ENCODE data around the gene FAM114A1.

The FAM114A1 gene

DNA sequence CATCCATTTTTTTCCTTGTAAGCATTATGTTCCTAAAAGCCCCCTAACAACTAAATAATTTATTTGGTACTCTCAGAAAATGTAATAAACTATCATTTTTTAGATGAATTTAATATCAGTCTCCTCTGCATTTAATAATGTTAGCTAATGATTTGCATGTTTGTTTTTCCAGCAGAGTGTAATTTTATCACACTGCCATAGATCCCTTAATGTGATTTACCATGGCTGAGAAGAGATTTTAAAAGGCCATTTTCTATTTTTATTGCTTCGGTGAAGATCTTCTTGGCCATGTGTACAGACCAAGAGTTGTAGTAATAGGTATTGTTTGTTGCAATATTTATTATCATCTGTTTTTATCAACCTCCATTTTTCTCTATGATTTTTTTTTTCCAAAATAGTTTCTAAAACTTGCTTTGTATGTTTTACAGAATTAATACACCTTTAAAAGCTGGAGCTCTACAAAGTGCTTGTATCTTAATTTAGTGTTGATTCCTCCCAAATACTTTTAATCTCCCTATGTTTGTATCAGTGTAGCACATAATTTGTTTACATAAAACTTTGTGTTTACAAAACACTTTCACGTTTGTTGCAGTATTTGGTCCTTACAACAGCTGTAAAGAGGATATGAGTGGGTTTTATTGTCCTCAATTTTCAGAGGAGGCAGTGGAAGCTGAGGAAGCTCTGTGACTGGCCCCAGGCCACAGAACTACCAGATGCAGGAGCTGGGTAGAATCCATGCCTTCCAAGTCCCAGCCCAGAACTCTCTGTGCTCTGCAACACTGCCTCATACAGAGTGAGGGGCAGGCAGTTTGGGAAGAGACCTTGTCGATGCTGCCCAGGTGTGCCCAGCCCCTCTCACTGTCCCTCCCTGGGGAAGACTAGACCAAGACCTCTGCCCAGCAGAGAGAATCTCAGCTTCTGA lies 58.1 kb downstream of the FAM114A1 start:
- DNase-seq (ENCODE audit: extremely low read depth, low read depth) = no peak
- no peak for TF ChIP-seq CTCF (IDR thresholded peaks at IDR 0.05; ENCODE audit: low read depth, low read length)

- no peak for DNase-seq (ENCODE audit: extremely low read depth, low read depth)
- TF ChIP-seq CTCF (IDR thresholded peaks at IDR 0.05; ENCODE audit: low read depth, low read length) = no peak
These were observed 59.3 kb downstream of the FAM114A1 start for GRCh38 chr4:38926896-38927295.

DNA sequence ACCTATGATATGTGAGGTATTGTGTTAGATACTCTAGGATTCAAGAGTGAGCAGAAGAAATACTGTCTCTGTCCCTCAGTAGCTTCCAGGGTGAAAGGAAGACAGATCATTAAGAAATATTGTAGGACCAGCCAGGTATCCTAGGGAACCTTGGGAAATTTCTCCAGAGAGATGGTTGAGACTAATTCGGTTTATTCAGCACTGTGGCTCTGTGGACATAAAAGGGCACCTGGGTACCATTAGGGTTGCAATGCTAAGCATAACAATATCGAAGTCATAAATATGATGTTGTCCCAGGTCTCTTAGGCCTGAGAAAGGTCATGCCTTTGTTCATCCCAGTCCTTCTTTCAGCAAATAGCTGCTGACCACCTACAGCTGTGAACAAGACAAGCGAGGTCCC lies 61.0 kb downstream of the FAM114A1 start:
- no peak for TF ChIP-seq CTCF (IDR thresholded peaks at IDR 0.05; ENCODE audit: low read depth, low read length)
- no peak for DNase-seq (ENCODE audit: extremely low read depth, low read depth)

GRCh38 chr4:38928974-38929373 lies 61.4 kb downstream of the FAM114A1 start:
- no peak for TF ChIP-seq CTCF (IDR thresholded peaks at IDR 0.05; ENCODE audit: low read depth, low read length)
- DNase-seq (ENCODE audit: extremely low read depth, low read depth) = no peak

DNA sequence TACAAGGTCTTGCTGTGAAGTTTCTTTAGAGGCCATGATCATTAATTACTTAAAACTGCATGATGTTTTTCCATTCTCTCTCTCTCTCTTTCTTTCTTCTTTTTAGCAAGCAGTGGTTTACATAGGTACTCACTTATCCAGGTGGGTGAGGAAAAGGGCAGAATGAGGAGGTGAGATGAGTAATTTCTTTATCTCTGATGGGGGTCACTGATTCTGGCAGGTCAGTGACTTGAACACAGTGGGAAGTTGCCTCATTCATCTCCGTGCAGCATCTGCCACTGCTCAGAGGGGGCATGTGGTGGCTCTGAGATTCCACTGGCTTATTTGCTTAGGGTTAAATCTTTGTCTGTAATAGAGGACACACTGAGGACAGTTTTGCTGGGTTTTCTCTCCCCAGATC lies 62.6 kb downstream of the FAM114A1 start:
- no peak for DNase-seq (ENCODE audit: extremely low read depth, low read depth)
- no peak for TF ChIP-seq CTCF (IDR thresholded peaks at IDR 0.05; ENCODE audit: low read depth, low read length)

- no peak for DNase-seq (ENCODE audit: extremely low read depth, low read depth)
- TF ChIP-seq CTCF (IDR thresholded peaks at IDR 0.05; ENCODE audit: low read depth, low read length) = no peak
These were observed 63.1 kb downstream of the FAM114A1 start for GRCh38 chr4:38930707-38931106.

GRCh38 chr4:38931125-38931524 lies 63.5 kb downstream of the FAM114A1 start:
- TF ChIP-seq CTCF (IDR thresholded peaks at IDR 0.05; ENCODE audit: low read depth, low read length) = no peak
- no peak for DNase-seq (ENCODE audit: extremely low read depth, low read depth)

All from AG09319 (cell line).